ENCODE results near the gene OTUB2. TPM values are rescaled to one million over a fixed set of nuclear protein-coding genes. Genes with fewer than 3 reads are reported as not detected.

Gene OTUB2
- polyA plus RNA-seq, 3 donors: 0.25 to 0.95 (median 0.28) TPM

DNA sequence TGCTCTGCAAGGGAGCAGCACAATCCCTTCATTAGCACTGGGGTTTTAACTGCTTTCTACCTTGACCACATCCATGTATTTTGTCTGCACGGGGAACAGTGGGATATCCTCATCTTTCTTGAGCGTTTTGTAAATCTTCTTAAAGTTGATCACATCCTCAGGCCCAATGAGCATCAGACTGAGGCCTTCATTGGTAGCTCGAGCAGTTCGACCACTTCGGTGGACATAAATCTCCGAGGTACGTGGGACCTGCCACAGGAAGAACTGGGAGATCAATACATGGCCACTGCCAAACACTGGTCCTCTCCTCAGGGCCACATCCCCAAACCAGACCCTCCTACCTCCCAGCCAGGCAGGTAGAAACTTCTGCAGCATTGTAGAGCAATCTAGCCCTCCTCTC is 28.8 kb downstream of the OTUB2 start:
- WGBS (ENCODE audit: insufficient coverage): 99% methylated on average over 7 of the region's 7 CpGs
- TF ChIP-seq, protein P1, sequence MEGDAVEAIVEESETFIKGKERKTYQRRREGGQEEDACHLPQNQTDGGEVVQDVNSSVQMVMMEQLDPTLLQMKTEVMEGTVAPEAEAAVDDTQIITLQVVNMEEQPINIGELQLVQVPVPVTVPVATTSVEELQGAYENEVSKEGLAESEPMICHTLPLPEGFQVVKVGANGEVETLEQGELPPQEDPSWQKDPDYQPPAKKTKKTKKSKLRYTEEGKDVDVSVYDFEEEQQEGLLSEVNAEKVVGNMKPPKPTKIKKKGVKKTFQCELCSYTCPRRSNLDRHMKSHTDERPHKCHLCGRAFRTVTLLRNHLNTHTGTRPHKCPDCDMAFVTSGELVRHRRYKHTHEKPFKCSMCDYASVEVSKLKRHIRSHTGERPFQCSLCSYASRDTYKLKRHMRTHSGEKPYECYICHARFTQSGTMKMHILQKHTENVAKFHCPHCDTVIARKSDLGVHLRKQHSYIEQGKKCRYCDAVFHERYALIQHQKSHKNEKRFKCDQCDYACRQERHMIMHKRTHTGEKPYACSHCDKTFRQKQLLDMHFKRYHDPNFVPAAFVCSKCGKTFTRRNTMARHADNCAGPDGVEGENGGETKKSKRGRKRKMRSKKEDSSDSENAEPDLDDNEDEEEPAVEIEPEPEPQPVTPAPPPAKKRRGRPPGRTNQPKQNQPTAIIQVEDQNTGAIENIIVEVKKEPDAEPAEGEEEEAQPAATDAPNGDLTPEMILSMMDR (IDR thresholded peaks at IDR 0.05): no peak
- Histone ChIP-seq H3K27ac (ENCODE audit: low read depth in 1 of 2, low read length in 2 of 2) (no peak overlapping the region), H3K9me3 (replicated peaks in 1 of 2; ENCODE audit: control insufficient read depth in 1 of 2, insufficient read depth in 1 of 2, low read length in 2 of 2) (no peaks in the 10 kb centered on the region), H3K4me3 (replicated peaks in 1 of 3; ENCODE audit: low read depth in 2 of 3, low read length in 3 of 3) (no peak overlapping the region), H3K36me3 (replicated peaks in 1 of 2; ENCODE audit: control insufficient read depth in 1 of 2, insufficient read depth in 2 of 2, low read length in 2 of 2) (peaks cover 92 to 96% of the 10 kb centered on the region in 2 donors), H3K4me2 (replicated peaks; ENCODE audit: extremely low read depth, low read length, poor library complexity, severe bottlenecking) (no peak overlapping the region), H3K9ac (ENCODE audit: insufficient read depth, low read length, poor library complexity, severe bottlenecking) (no peak overlapping the region), H3K4me1 (ENCODE audit: control insufficient read depth in 1 of 2, insufficient read depth in 2 of 2, low read length in 2 of 2) (no peaks in the 10 kb centered on the region), H2AFZ (ENCODE audit: insufficient read depth, low read depth, low read length, poor library complexity, severe bottlenecking) (no peak overlapping the region), H3K27me3 (ENCODE audit: control insufficient read depth in 2 of 2, insufficient read depth in 2 of 2, low read length in 2 of 2) (no peaks in the 10 kb centered on the region), H3K79me2 (ENCODE audit: insufficient read depth, low read length) (no peaks in the 10 kb centered on the region), H4K20me1 (ENCODE audit: insufficient read depth, low read length) (no peaks in the 10 kb centered on the region)
- Mint-ChIP-seq H3K4me3 (no peak overlapping the region), H3K9me3 (no peaks in the 10 kb centered on the region), H3K27me3 (ENCODE audit: low read depth in 3 of 3) (no peaks in the 10 kb centered on the region), H3K36me3 (peaks cover 89 to 95% of the 10 kb centered on the region in 2 donors), H3K27ac (peak overlapping the region in 1 of 7 donors; percentile 34), H3K4me1 (peaks cover 3% of the 10 kb centered on the region)
- intact Hi-C loops (cut with micrococcal nuclease): no loop called here
- DNase-seq: no peak

GRCh38 chr14:94056579-94057308 is 30.6 kb downstream of the OTUB2 start:
- WGBS (ENCODE audit: insufficient coverage): 100% methylated on average over 3 of the region's 6 CpGs
- Histone ChIP-seq H3K27ac (ENCODE audit: low read depth in 1 of 2, low read length in 2 of 2) (no peak overlapping the region), H3K9me3 (replicated peaks in 1 of 2; ENCODE audit: control insufficient read depth in 1 of 2, insufficient read depth in 1 of 2, low read length in 2 of 2) (no peaks in the 10 kb centered on the region), H4K20me1 (ENCODE audit: insufficient read depth, low read length) (peaks cover 14% of the 10 kb centered on the region), H3K9ac (ENCODE audit: insufficient read depth, low read length, poor library complexity, severe bottlenecking) (no peak overlapping the region), H3K27me3 (ENCODE audit: control insufficient read depth in 2 of 2, insufficient read depth in 2 of 2, low read length in 2 of 2) (no peaks in the 10 kb centered on the region), H3K4me3 (replicated peaks in 1 of 3; ENCODE audit: low read depth in 2 of 3, low read length in 3 of 3) (no peak overlapping the region), H3K79me2 (ENCODE audit: insufficient read depth, low read length) (no peaks in the 10 kb centered on the region), H3K4me1 (ENCODE audit: control insufficient read depth in 1 of 2, insufficient read depth in 2 of 2, low read length in 2 of 2) (no peaks in the 10 kb centered on the region), H3K4me2 (replicated peaks; ENCODE audit: extremely low read depth, low read length, poor library complexity, severe bottlenecking) (no peak overlapping the region), H3K36me3 (replicated peaks in 1 of 2; ENCODE audit: control insufficient read depth in 1 of 2, insufficient read depth in 2 of 2, low read length in 2 of 2) (peaks cover 92 to 96% of the 10 kb centered on the region in 2 donors), H2AFZ (ENCODE audit: insufficient read depth, low read depth, low read length, poor library complexity, severe bottlenecking) (no peak overlapping the region)
- Mint-ChIP-seq H3K4me3 (no peak overlapping the region), H3K4me1 (peaks cover 3% of the 10 kb centered on the region), H3K27ac (peak overlapping the region in 3 of 7 donors; percentile 2 to 59 (median 41)), H3K36me3 (peaks cover 89 to 95% of the 10 kb centered on the region in 2 donors), H3K27me3 (ENCODE audit: low read depth in 3 of 3) (peaks cover 0 to 2% (median 0%) of the 10 kb centered on the region in 3 donors), H3K9me3 (no peaks in the 10 kb centered on the region)
- TF ChIP-seq, protein P1 (IDR thresholded peaks at IDR 0.05): no peak
- no peak for DNase-seq
- intact Hi-C loops (cut with micrococcal nuclease): no loop called here

Measured in CD14-positive monocyte (primary cell).